ENCODE data around the gene AUTS2. TPM values are rescaled to one million over a fixed set of nuclear protein-coding genes. Genes with fewer than 3 reads are reported as not detected.
A peak's percentile ranks its signal among the peaks of the same experiment; 100 is the strongest.
"Not testable (repeated sequence)": the region's sequence is repeated elsewhere in the genome, so short reads cannot be mapped to it uniquely, and the experiment has no call there.

AUTS2 gene
- polyA plus RNA-seq, 4 donors: 69.8 to 109 (median 76.8) TPM

DNA sequence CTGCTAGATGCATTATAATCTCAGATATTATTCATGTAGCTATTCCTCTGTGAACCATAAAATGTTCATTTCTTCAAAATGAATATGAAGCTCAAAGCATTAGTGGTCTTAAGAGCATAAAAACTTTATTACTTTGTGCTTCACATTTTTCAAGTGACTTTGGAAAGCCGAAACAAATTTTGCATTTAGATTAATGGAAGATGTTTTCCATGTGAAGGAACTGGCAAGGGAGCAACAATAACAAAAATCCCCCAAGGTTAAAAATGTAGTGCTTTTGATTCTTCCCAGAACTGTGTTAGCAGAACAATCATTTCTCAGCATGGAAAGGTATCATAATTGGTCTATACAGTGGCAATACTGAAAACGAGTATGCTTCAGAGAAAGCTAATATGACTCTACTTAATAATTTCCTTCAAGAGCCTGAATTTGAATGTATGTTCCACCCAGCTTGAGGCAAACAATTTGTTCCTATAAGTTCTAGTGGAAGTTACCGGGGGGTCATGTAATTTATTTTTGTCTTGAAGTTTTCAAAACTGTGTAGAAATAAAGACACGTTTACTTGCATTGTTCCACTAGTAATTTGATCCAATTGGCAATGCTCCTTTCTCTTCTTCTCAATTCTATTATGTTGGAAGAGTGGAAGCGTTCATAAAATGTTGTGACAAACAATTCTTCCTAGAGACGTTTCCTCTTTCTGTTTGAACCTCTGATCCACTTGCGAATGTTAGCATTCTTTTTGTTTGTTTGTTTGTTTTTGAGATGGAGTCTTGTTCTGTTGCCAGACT, 665.4 kb downstream of the AUTS2 start:
- no peak for DNase-seq (ENCODE audit: low read depth in 4 of 4, low spot score in 3 of 4)

DNA sequence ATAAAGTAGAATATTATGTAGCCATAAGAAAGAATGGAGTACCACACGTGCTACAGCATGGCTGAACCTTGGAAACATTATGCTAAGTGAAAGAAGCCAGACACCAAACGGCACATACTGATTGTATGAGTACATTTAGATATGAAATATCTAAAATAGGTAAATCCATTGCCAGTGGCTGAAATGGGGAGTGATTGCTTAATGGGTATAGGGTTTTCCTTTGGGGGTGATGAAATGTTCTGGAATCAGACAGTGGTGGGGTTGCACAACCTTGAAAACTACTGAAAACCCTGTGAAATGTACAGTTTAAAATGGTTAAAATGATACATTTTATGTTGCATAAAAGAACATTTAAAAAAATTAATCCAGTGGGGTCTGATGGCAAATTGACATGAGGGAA, 667.9 kb downstream of the AUTS2 start:
- DNase-seq (ENCODE audit: low read depth in 4 of 4, low spot score in 3 of 4): no peak

DNA sequence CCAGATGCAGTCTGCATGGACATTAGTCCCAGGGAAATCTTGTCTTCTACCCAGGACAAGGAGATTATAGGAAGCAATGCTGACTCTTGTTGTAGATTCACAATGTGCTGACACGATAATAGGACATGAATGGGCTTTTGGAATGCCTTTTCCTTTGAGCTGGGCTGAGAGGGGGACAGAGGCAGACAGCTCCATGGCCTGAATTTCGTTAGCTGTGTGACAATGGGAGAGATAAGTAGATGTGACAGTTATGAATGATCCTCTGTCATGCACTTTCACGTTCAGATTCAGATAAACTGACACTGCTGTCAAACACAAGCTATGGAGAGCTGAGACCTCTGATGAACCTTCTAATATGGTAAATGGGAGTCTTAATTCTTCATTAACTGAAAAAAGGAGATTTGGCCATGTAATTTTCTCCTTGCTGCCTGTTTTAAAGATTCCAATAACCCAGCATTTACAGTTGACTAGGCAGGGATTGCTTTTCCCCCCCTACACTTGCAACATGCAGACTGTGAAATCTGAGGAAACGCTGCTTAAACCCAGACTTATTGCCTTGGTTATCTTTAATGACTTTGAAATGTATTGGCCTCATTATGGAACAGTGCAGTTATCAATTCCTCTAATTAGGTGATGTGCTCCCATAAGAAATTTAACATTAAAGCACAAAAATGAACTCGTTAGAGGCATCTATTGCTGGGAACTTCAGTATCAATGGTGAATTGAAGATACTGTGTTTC, 669.3 kb downstream of the AUTS2 start:
- DNase-seq (ENCODE audit: low read depth in 4 of 4, low spot score in 3 of 4): no peak

DNA sequence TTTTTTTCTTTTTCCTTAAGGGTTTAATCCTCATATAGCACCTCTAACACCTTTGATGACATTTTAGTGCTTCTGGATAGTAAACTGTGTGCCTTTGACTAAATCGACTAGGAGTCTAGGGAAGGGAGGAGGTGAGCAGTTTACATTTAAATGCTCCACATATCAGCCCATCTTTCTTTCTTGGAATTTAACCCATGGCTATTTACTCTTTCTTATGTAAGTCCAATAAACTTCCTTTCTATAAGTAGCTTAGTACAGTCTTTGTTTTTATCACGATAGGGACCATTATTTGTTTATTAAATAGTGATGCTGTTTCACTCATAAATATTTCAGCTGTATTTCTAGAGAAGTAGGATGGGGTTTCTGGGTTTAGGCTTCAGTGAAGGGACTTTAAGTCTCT, 669.9 kb downstream of the AUTS2 start:
- DNase-seq (ENCODE audit: low read depth in 4 of 4, low spot score in 3 of 4): no peak

DNA sequence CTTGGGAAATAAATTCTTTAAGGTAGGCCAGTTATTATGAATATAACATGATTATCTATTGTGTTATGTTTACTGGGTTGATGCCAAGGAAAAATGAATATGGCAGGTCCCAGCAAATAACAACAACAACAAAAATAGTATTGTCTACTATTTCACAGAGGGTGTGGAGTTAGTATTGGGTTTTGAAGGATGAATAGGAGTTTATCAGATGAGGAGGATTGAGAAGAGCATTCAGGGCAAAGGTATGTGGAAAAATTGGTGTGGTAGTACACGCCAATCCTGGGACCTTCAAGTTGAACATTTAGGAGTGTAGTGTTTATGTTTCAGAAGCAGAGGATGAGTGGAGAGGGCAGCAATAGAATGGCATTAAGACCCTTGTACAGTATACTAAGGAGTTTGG, 671.9 kb downstream of the AUTS2 start:
- no peak for DNase-seq (ENCODE audit: low read depth in 4 of 4, low spot score in 3 of 4)

DNA sequence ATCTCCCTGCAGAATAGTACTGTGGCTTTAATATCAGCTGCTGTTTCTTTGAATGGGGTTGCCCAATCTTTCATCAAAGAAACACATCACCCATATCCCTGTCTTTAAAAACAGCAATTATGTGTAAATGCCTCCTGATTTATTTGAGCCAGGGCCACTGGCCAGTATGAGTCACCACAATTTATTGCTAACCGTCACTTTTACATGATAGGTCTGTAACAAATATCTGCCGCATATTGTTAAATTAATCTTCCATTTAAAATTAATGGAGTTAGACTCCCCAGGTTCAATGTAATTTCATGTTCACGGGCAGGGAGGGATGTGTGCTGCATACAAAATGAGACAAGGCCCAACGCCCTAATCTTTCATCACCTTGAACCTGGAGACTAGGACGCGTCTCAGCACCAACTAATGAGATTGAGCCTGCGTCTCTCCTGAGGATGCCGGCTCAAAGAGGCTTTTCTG, 673.4 kb downstream of the AUTS2 start:
- DNase-seq (ENCODE audit: low read depth in 4 of 4, low spot score in 3 of 4): peak in 2 of 4 donors; percentile 8 to 10

DNA sequence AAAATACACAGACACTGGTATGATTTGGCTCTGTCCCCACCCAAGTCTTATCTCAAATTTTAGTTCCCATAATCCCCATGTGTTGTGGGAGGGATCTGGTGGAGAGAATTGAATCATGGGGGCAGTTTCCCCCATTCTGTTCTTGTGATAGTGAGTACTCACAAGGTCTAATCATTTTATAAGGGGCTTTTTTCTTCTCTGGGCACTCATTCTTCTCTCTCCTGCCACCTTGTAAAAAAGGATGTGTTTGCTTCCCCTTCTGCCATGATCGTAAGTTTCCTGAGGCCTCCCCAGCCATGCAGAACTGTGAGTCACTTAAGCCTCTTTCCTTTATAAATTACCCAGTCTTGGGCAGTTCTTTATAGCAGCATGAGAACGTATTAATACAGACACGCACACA, 677.3 kb downstream of the AUTS2 start:
- DNase-seq (ENCODE audit: low read depth in 4 of 4, low spot score in 3 of 4): not testable (repeated sequence)

DNA sequence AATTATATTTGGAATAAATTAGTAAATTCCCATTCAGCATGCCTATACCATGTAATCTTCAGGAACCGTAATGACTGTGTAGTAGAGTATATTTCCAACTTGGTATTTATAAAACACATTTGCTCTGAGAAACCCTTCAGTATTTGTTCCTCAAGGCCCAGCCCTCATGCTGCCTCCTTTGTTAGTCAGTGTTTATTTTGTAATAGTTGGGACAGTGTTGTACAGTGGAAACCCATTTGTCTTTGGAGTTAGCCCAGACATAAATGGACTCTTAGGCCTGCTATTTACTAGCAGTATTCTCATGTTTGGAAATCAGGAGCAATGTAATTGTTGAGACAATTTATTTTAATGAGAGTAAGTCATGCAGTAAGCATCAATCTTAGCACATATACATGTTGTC, 686.9 kb downstream of the AUTS2 start:
- no peak for DNase-seq (ENCODE audit: low read depth in 4 of 4, low spot score in 3 of 4)

DNA sequence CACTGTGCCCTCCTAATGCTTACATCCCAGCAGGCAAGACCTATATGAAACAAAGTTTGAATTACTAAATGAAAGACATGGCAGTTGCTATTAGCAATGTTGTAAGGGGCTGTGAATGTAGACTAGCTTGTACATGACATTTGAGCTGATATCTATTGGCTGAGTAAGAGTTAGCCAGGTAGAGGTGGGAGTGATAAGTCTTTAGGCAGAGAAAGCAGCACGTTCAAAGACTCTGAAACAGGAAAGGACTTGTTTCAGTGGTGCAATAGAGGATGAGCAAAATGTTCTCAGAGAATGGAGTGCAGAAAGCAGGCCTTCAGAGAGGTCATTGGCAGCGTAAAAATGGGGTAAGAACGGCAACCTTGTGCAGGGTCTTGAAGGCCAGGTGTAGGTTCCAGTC, 687.6 kb downstream of the AUTS2 start:
- no peak for DNase-seq (ENCODE audit: low read depth in 4 of 4, low spot score in 3 of 4)

DNA sequence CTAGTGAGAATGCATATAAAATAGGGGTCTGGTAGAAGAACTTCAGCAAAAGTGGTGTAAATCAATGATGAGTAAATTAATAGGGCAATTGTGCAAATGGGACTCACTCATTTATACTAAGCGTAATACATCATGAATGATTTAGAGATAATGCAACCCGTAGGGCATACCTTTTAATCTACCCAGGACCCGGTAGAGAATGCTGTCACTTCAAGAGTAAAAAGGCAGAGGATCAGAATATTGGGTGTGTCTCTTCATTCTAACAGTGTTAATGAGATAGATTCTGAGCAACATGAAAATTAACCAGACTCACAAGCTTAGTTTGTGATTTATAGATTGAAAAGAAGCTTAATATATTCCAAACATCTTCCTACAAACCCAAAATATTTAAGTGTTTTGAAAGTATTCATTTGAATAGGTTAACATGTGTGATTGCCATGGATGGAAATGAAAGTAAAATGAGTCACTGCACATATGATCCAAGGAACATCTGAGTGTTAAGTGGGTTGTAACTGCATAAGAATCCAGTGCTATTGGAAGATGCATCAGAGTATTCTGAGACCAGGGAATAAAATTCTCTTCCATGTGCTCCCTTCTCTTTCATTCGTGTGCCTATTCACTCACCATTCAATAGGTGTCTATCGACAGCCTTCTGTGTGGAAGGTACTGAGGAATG, 690.6 kb downstream of the AUTS2 start:
- DNase-seq (ENCODE audit: low read depth in 4 of 4, low spot score in 3 of 4): no peak

DNA sequence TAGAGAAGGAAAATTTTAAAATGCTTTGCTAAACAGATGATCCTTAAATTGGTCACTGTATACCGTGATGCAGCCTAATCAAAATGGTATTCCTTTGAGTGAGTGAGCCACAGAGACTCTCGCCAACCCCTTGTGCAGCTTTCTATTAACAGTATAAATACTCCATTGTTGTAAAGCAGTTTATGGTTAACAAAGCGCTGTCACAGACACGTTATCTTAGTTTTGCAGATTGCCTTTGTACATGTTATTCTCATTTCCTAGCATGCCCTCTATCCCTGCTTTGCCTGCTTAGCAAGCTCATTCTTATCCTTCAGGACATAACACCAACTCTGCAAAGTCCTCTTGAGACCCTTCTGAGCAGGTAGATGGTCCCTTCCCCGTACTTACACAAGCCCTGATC, 694.4 kb downstream of the AUTS2 start:
- no peak for DNase-seq (ENCODE audit: low read depth in 4 of 4, low spot score in 3 of 4)

DNA sequence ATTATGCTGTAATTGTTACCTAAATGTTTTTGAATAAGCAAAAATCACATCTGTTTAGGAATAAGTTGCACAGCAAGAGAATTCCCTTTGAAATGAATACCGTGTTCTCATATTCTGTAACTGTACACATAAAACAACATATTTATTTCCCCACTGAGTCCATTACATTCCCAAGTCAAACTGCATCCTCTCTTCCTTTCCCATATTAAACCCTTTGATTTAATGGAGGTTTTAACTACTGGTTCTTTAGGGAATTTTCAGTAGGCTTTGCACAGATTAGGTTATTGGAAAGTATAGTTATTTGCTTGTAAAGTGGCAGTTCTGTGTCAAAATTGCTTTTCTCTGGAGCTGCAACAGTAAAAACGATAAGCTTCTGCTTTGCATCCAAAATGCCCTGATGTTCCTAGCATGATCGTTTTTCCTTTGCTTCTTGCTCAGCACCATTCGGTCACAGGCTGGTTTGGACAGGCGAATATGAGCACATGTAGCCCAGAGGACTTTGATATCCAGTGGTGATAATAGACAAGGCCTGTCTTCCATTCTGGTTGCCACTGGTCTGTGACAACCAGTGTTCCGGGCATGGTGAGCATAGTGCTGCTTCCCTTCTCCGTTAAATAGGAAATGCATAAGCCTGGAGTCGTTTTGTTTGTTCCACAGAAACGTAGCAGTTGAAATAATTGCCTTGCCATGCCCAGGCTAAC, 696.1 kb downstream of the AUTS2 start:
- no peak for DNase-seq (ENCODE audit: low read depth in 4 of 4, low spot score in 3 of 4)

DNA sequence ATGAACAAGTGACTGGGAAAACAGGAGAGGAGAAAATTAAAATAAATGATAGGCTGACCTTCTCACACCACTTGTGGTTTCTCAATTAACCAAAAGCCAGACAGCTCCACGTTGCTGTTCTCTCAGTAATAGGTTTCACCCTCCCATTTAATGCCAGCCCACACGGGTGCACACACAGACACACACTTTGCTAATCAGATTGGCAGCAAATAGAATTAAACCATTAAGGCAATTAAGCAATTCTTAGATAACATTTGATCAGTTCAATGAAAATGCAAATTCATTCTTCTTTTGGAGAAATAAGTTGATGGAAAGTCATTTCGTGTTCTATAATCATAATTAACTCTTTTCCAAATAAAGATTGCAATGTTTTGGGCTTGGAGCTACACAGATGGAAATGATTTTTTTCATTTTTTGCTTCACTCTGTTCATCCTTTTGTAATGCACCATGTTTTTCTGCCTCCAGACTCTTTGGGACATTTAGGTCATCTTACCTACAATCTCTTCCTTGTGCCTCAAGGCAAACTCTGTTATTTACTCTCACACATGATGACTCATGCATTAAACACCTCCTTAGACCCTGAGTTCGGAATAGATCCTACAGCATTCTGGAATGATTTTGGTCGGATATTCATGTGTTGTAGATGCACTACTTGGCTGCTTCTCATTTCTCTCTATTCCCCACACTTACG, 700.7 kb downstream of the AUTS2 start:
- DNase-seq (ENCODE audit: low read depth in 4 of 4, low spot score in 3 of 4): no peak

DNA sequence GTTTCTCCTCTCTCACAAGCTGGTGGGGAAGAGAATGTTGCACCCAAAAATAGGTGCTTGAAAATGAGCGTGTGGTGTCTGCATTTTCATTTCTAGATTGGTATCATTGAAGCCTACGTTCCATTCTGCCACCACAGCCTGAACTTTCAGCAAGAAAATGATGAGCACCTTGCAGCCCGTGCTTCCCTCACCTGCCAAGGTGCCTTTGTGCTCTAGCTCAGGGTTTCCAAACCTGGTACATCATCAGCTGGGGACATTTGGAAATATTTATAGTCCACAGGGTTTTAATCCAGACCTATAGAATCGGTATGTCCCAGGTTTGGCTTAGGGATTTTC, 701.2 kb downstream of the AUTS2 start:
- no peak for DNase-seq (ENCODE audit: low read depth in 4 of 4, low spot score in 3 of 4)

DNA sequence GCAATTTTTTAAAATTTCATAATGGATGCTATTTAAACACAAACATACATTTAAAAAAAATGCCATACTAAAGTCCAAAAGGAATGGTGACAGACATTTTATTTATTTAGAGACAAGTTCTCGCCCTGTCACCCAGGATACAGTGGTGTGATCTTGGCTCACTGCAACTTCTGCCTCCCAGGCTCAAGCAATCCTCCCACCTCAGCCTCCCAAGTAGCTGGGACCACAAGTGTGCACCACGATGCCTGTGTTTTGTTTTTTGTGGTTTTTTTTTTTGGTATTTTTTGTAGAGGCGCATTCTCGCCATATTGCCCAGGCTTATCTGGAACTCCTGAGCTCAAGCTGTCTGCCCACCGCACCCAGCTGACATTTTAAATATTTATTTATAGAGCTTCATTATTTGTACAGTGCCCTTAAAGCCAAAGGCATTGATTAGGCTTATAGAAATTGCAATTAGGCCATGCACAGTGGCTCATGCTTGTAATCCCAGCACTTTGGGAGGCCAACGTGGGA, 703.5 kb downstream of the AUTS2 start:
- DNase-seq (ENCODE audit: low read depth in 4 of 4, low spot score in 3 of 4): no peak

DNA sequence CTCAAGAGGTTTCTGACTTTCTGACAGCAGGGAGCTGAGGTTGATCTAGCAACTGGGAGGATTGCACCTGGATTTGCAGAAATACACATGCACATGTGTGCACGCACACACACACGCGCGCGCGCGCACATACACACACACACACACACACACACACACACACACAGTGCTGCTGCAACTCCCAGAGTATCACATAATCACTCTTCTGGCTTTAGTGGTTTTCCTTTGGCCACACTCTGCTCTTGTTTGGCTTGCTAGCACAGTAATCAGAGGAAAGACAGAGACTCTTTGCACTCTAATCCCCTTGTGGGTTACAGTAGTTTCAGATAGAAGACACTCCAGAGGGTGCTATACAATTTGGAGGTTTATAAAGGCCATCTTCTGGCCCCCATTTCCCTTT, 705.0 kb downstream of the AUTS2 start:
- no peak for DNase-seq (ENCODE audit: low read depth in 4 of 4, low spot score in 3 of 4)

DNA sequence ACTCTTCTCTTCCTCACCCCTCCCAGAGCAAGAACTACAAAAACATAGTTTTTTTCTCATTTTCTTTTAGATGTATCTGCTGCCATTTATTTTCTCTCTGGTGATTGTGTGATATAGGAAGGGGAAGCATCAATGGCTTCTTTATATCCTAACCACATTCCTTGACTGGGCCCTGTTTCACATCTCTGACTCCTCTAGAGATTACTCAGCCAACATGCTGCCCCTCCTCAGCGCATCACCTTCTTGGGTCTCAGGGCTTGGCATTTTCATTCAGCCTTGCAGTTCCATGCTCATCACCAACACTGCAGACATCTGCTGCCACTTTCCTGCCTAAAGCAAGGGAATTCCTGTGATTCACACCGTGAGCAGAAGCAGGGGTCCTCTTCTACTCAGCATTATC, 705.5 kb downstream of the AUTS2 start:
- no peak for DNase-seq (ENCODE audit: low read depth in 4 of 4, low spot score in 3 of 4)

DNA sequence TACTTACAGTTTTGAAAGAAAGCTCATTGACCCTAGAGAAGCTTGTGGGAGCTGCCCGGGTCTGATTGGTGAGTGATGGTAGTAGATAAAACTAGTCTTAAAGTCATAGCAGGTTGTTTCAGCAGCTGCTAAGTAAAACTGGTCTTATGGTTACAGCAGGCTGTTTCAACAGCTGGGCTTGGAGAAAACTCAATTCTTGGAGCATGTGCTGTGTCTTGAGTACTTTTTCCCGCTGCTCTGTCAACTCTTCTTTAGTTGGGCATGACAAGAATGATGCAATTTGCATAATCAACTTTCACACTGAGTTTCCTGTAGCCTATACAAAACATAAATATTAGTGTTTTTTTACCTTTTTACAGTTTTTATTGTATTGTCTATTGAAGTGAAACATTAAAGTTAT, 707.9 kb downstream of the AUTS2 start:
- no peak for DNase-seq (ENCODE audit: low read depth in 4 of 4, low spot score in 3 of 4)

DNA sequence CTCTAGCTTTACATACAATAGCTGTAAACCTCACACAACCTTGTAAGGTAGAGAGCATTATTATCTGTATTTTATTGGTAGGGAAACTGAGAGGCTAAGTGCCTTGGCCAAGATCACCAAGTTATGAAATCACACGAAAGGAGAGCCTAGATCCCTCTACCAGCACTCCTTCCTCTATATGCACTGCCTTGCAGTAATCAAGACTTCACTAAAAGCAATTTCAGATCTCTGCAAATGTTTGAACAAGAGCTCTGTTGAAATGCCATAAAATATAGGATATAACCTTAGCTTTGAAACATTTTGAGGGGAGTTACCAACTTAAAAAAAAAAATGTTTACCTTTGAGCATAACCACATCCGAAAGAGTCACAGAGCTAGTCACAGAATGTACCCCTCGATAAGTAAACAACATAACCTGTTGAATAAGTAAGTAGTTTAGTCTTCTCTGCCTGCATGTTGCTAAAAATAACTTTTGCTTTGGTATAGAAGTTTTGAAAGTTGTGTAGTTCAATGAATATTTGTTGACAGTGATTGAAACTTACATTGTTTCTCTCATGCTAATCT, 709.4 kb downstream of the AUTS2 start:
- no peak for DNase-seq (ENCODE audit: low read depth in 4 of 4, low spot score in 3 of 4)

DNA sequence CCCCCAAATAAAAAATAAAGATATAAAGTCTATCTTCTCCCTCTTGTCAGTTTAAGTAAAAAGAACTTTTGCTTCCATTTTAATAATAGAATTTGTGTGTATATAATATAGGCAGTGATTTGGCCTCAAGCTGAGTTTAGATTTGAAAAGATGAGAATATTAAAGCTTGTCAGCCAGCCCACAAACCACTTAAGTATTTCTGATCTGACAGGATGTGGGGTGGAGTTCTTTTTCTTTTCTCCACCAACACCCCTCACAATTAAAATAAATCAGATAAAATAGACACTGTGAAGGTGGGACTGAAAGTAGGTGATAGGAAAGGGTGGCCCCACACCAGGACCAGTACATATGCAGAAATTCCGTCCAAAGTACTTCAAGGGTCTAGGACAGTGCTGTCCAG, 714.1 kb downstream of the AUTS2 start:
- no peak for DNase-seq (ENCODE audit: low read depth in 4 of 4, low spot score in 3 of 4)

All from left renal pelvis (tissue), 4 donors.